Right forelimb (tissue), 1 donor: ENCODE results near the gene SLC9C2.
A peak's percentile ranks its signal among the peaks of the same experiment; 100 is the strongest.
"Not testable (repeated sequence)": the region's sequence is repeated elsewhere in the genome, so short reads cannot be mapped to it uniquely, and the experiment has no call there.

Experiments
- DNase-seq: peaks from one replicate; pipeline ENCODE4 v3.0.0-alpha.2; 2018

The SLC9C2 gene

GRCh38 chr1:173484276-173484675 lies 118.6 kb downstream of the SLC9C2 start:
- DNase-seq = no peak

DNA sequence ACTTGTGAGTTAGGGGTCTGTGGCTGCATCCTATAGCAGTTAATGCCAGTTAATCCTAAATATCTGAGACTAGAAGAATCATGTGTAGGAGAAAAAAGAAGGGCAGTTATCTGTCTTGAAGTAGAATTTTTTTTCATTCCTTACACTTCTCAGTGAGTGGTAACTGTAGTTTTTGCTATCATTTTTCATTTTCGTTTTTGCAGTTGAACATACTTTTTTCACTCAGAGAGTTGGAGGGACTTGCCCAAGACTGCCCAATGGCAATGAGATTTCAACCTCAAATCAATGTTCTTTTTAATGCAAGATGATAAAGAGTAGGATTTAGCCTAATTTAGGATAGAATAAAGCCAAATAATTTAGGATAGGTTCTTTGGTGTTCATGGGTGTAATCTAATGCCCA lies 120.2 kb downstream of the SLC9C2 start:
- no peak for DNase-seq

DNA sequence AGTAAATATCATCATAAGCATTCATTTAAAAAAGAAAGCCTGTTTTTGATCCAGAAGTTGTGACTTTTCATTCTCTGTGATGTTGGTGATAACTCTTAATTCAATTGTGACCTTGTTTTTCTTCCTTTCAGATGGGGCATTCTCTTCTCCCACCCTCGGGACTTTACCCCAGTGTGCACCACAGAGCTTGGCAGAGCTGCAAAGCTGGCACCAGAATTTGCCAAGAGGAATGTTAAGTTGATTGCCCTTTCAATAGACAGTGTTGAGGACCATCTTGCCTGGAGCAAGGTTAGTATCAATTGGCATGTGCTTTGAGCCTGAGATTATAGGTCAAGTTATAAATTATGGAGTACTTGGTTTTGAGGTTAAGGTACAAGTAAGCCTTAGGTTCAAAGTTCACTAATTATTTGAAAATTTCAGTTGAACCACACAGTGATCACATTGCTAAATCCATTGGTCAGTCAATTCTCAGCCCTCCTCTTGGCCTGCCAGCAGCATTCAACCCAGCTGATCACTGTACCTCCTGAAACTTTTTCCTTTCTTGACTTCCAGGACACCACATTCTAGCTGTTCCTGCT lies 121.6 kb downstream of the SLC9C2 start:
- no peak for DNase-seq

DNA sequence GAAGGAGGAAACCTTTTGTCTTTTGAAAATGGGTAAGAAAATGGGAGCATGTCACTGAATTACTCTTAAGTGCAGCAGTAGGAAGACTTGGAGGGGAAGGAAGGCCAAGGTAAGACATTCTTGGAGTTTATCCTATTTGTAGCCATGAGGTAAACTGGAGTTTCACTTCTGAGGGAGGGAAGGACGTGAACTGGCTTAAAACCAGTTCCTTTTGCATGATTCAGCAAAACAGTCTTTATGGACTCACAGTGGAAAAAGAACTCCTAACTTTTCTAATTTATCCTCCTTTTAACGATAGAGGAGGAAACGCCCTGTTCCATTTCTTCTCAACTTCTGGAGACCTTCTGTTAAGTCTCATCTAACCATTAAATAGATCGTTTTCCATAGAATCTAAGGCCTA lies 123.2 kb downstream of the SLC9C2 start:
- DNase-seq = no peak

DNA sequence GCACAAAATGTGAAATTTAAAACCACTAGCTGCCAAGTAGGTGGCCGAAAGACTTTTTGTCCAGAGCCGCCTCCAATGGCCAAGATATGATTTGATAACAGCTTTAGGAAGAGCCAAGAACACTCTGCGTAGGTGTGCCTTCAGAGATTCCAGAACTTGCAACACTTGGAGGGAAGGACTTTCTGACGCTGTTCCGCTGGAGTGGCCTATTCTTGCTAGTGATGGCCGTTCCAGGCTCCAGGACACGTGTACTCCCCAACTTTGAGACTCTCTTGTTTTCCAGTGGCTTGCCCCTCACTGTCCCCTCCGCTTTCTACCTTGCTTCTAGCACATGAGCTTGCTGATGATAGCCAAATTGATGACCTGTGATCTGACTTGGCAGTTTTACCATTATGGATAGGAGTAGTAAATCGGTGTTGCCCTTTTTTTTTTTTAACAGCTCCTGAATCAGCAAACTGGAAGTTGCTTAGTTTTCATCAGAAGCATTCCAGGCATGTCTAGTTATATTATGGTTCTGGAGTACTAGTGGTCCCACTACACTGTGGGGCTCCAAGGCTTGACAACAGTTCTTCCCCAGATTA lies 124.7 kb downstream of the SLC9C2 start:
- peak; percentile 72 for DNase-seq

DNA sequence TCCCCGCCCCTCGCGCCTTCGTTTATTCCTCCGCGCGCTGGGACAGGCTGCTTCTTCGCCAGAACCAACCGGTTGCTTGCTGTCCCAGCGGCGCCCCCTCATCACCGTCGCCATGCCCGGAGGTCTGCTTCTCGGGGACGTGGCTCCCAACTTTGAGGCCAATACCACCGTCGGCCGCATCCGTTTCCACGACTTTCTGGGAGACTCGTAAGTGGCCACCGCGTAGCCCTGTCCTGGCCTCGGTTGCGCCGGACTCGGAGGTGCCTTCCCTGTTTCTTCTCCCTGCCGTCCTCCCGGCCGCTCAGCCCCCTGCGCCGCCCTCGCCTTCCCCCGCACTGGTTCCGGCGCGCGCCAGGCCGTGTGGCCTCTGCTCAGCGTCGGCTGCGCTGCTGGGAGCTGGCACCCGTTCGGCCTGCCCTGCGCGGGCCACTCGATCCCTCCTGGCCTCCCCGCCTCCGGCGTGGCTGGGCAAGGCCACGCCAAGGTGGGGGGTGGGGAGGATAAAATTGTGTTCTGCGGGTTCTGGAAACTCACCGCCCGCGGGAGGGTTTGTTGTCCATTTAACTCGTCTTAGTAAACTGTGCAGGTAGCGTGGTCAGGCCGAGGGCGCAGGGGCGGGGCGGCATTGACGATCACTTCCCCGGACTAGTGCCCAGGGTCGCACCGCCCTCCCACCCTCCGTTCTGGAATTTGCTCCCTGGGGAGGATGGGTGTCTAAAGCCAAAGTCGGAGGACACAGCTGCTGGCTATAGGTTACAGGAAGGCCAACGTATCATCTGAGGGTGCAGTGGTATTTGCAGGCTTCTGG lies 125.4 kb downstream of the SLC9C2 start, which contains the start of gene PRDX6:
PRDX6 (plus strand) TSS at position 50 of the 808 bp plus-strand sequence; CDS start at position 113, 63 bp downstream.
- DNase-seq = no peak

DNA sequence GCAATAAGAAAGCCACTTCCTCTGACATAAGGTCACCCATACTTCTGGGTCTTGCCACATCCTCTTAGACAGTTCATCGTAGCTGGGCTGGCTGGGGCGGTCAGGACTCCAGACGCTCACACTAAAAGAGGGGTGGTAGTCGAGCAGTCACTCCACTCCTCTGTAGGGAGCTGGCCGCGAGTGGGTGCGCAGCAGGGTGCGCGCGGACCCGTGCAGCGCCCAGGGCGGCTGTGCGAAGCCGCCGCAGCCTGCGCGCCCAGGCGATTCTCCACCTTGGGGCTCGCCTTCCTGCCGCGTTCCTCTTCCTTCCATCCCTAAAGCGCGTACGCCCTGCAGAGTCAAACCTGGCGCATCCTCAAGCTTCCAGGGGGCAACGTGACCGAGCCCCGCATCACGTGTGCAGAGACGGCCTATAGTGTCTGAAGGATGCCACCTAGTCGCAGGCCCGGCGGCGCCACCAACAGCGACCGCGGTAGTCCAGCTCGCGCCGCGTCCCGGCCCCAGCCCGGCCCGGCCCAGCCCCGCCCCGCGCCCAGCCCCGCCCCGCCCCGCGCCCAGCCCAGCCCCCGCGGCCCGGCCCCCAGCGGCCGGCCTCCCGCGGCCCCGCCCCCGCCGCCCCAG lies 126.1 kb downstream of the SLC9C2 start:
- peak; percentile 94 for DNase-seq

DNA sequence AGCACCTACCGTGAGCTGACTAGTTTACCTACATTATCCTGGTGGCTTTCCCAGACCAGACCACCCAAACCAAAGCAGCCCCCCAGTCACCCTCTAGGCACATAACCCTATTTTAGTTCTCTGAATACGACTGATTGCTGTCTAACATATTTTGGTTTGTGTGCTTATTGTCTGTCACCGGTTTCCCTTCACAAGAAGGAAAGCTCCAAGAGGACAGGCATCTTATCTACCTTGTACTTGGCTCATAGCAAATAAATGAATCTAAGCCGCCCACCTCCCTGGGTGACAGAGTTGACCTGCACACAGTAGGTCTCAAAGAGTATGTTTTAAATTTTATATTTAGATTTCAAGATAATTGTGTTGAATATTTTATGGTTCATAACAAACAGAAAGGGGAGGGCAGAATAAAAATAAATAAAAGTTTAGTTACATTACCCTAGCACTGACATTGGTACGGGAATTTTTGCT lies 126.6 kb downstream of the SLC9C2 start:
- DNase-seq = no peak

DNA sequence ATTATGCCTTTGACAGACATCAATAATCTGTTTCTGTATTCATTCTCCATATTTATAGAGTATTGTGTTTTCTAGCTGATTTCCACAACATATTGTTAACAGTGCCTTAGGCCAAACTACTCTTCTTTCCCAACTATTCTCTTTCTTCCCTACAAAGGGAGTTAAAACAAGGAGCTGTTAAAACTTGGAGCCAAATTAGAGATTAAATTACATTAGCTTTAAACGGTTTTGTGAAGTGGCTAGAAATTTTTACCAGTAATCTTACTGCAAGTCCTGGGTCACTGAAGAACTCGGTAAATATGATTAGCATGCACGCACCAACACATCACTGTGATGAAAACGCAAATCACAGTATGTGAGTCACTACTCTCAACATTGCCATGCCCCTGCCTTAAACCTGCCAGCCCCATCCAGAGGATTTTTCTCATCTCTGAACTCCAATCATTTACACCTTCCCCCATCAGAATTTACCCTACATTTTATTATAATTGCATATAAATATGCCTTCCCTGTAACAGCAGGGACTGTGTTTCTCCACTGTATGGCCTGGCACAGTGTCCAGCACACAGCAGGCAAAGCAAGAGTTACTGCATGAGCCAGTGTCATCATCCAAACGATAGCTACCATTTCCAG lies 127.2 kb downstream of the SLC9C2 start:
- DNase-seq = peak; percentile 49

- not testable (repeated sequence) for DNase-seq
Observed at GRCh38 chr1:173474780-173475421, 128.0 kb downstream of the SLC9C2 start.

DNA sequence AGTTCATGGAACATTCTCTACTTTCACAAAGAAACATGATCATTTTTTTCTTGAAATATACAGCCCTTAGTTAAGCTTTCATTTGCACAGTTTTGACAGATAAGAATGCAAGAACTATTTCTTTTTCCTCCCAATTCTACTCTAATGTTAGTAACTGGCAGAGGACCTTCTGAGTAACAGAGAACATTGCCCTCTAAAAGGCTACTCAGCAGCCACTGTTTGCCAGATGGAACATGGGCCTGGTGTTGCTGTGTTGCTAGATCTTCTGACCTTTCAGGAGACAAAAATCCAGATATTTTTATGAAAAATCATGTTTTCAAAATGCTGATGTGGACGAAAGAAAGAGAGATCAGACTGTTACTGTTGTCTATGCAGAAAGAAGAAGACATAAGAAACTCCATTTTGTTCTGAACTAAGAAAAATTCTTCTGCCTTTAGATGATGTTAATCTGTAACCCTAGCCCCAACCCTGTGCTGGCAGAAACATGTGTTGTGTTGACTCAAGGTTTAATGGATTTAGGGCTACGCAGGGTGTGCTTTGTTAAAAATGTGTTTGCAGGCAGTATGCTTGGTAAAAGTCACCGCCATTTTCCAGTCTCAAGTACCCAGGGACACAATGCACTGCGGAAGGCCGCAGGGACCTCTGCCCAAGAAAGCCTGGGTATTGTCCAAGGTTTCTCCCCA lies 128.6 kb downstream of the SLC9C2 start:
- no peak for DNase-seq

GRCh38 chr1:173473599-173474011 lies 129.3 kb downstream of the SLC9C2 start:
- DNase-seq = no peak

DNA sequence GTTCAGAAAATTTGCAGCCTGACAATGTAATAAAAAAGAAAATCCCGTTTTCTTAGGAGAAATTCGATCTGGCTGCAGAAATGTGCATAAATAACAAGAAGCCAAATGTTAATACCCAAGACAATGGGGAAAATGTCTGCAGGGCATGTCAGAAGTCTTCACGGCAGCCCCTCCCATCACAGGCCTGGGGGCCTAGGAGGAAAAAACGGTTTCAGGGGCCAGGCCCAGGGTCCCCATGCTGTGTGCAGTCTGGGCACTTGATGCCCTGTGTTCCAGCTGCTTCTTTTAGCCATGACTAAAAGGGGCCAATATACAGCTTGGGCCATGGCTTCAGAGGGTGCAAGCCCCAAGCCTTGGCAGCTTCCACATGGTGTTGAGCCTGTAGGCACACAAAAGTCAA lies 132.3 kb downstream of the SLC9C2 start:
- DNase-seq = no peak

GRCh38 chr1:173469656-173470055 lies 133.2 kb downstream of the SLC9C2 start:
- no peak for DNase-seq

GRCh38 chr1:173467426-173467825 lies 135.4 kb downstream of the SLC9C2 start:
- DNase-seq = no peak

GRCh38 chr1:173464185-173464584 lies 138.7 kb downstream of the SLC9C2 start:
- not testable (repeated sequence) for DNase-seq

GRCh38 chr1:173462666-173463065 lies 140.2 kb downstream of the SLC9C2 start:
- not testable (repeated sequence) for DNase-seq

DNA sequence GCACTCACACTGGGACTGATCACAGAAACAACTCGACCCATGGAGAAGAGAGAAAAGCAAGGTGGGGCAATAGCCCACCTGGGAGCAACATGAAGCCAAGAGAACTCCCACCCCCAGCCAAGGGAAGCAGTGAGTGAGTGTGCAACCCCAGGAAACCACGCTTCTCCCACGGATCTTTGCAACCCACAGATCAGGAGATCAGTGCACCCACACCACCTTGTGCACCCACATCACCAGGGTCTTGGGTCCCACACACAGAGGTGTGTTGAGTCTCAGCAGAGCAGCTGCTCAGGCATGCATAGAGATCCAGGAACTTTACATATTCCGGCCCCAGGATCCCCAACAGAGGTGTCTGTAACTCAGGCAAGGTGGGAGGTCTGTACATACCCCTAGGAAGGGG lies 143.0 kb downstream of the SLC9C2 start:
- no peak for DNase-seq

- DNase-seq = no peak
Observed at GRCh38 chr1:173454966-173455524, 147.8 kb downstream of the SLC9C2 start.

- no peak for DNase-seq
Observed at GRCh38 chr1:173453982-173454381, 148.9 kb downstream of the SLC9C2 start.

DNA sequence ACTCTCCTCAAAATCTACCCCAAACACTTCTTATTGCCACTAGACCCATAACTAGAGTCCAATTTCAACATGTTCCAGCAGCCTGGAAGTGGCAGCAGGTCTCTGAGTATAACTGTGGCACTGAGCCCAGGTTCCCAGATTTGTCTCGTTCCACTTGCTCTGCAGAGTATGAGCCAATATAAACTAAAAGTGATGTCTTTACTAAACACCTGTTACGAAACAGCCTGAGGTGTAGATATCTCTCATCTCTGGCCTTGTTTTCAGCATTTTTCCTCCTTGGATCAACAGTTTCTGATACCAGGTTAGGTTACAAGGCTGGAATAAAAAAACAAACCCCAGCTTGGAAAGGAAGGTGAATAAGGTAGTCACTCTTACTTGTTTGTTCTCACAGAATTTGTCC lies 150.9 kb downstream of the SLC9C2 start:
- no peak for DNase-seq
